Loucy (cell line): ENCODE results near the gene LACTBL1.
"Not testable (repeated sequence)": the region's sequence is repeated elsewhere in the genome, so short reads cannot be mapped to it uniquely, and the experiment has no call there.

Source experiments
- H2AFZ ChIP-seq: fragments of 200-600 bp; sonication (generic); 2 replicates; pipeline ENCODE4 v1.6.0; 2016; ENCODE audit warnings: antibody characterized with exemption, mild to moderate bottlenecking, low read length, moderate library complexity
- H3F3A ChIP-seq: fragments of 200-600 bp; 2 replicates; pipeline ENCODE4 v1.6.0; 2016; ENCODE audit warnings: antibody characterized with exemption, low read depth, mild to moderate bottlenecking
- H3K27me3 ChIP-seq: fragments of 200-600 bp; sonication (generic); 2 replicates; pipeline ENCODE4 v1.6.1; 2014; ENCODE audit warnings: low read length, mild to moderate bottlenecking; ENCODE audit not compliant: insufficient read depth, poor library complexity, severe bottlenecking
- H3K36me3 ChIP-seq: fragments of 200-600 bp; sonication (generic); 2 replicates; pipeline ENCODE4 v1.6.1; 2016; ENCODE audit warnings: low read length; ENCODE audit not compliant: insufficient read depth
- H3K4me1 ChIP-seq: fragments of 200-600 bp; sonication (generic); 2 replicates; pipeline ENCODE4 v1.5.1; 2014; ENCODE audit warnings: low read length, mild to moderate bottlenecking; ENCODE audit not compliant: insufficient read depth, poor library complexity, severe bottlenecking
- H3K4me2 ChIP-seq: fragments of 200-600 bp; sonication (generic); 2 replicates; pipeline ENCODE4 v1.6.0; 2014; ENCODE audit warnings: antibody characterized with exemption, low read length, low read depth, mild to moderate bottlenecking; ENCODE audit not compliant: poor library complexity, severe bottlenecking
- H3K4me3 ChIP-seq: fragments of 200-600 bp; sonication (generic); 2 replicates; pipeline ENCODE4 v1.5.1; 2014; ENCODE audit warnings: low read length, mild to moderate bottlenecking, mixed read lengths; ENCODE audit not compliant: poor library complexity, severe bottlenecking
- H3K79me2 ChIP-seq: fragments of 200-600 bp; sonication (generic); 2 replicates; pipeline ENCODE4 v1.6.1; 2014; ENCODE audit warnings: low read length; ENCODE audit not compliant: insufficient read depth
- H3K9ac ChIP-seq: fragments of 200-600 bp; sonication (generic); 2 replicates; pipeline ENCODE4 v1.6.0; 2014; ENCODE audit warnings: mild to moderate bottlenecking, low read depth, low read length, moderate library complexity; ENCODE audit not compliant: poor library complexity, severe bottlenecking
- H3K9me2 ChIP-seq: fragments of 200-600 bp; sonication (generic); replicated peaks from 2 replicates; pipeline ENCODE4 v1.6.1; 2016; ENCODE audit warnings: low read depth, low read length, mixed read lengths
- H3K9me3 ChIP-seq: fragments of 200-600 bp; sonication (generic); 2 replicates; pipeline ENCODE4 v1.6.1; 2014; ENCODE audit warnings: mild to moderate bottlenecking, antibody characterized with exemption, low read length, low read depth; ENCODE audit not compliant: insufficient read depth
- H4K20me1 ChIP-seq: fragments of 200-600 bp; sonication (generic); 2 replicates; pipeline ENCODE4 v1.6.0; 2014; ENCODE audit warnings: antibody characterized with exemption, low read length, mild to moderate bottlenecking; ENCODE audit not compliant: insufficient read depth, poor library complexity, severe bottlenecking
- EZH2phosphoT487 ChIP-seq: fragments of 200-600 bp; IDR thresholded peaks from 2 replicates; pipeline ENCODE4 v1.6.1; 2018; ENCODE audit warnings: antibody characterized with exemption, mild to moderate bottlenecking, moderate library complexity, borderline replicate concordance
- TF ChIP-seq, protein P1 (sequence below): fragments of 200-600 bp; sonication (generic); conservative IDR thresholded peaks from 2 replicates; pipeline ENCODE4 v1.5.1; 2014; ENCODE audit warnings: mild to moderate bottlenecking, antibody characterized with exemption, low read length

Gene LACTBL1

GRCh38 chr1:22992384-22992783 is 19.7 kb upstream of the LACTBL1 start:
- H3K9me3 ChIP-seq, result peaks cover 12% of the 10 kb centered on the region; the same call in 1 of the 2 replicates
- not testable (repeated sequence) for H3K9me2 ChIP-seq, H3K79me2 ChIP-seq, H3K4me2 ChIP-seq, H3F3A ChIP-seq, H3K27me3 ChIP-seq, H3K36me3 ChIP-seq, H3K4me1 ChIP-seq, H3K4me3 ChIP-seq, H2AFZ ChIP-seq, H4K20me1 ChIP-seq, H3K9ac ChIP-seq

DNA sequence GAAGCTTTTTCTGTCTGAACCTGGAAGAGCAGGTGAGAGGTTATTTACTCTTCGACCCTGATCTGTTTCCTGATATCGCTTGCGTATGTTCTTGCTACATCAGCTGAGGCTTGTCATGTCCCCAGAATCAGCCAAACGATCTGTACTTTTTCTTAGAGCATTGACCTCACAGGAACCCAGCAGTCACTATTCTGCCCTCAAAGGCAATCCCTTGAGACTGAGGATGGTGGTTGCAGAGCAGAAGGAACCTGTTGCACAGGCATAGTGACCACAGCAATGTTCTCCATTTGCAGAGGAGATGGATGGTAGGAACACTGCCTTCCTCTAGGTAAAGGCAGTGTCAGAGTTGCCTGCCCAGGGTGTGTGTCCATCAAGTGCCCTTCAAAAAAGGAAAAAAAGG is 11.3 kb upstream of the LACTBL1 start:
- no peaks in the 10 kb centered on the region for H3K9me3 ChIP-seq
- no peaks in the 10 kb centered on the region for H3K36me3 ChIP-seq
- H3K9ac ChIP-seq, result no peak overlapping the region
- no peak overlapping the region for H3K4me3 ChIP-seq
- H2AFZ ChIP-seq, result no peak overlapping the region
- H3K4me2 ChIP-seq, result no peak overlapping the region
- H3K27me3 ChIP-seq, result no peaks in the 10 kb centered on the region
- no peaks in the 10 kb centered on the region for H4K20me1 ChIP-seq
- no peaks in the 10 kb centered on the region for H3K9me2 ChIP-seq
- no peaks in the 10 kb centered on the region for H3K79me2 ChIP-seq
- TF ChIP-seq, protein P1, sequence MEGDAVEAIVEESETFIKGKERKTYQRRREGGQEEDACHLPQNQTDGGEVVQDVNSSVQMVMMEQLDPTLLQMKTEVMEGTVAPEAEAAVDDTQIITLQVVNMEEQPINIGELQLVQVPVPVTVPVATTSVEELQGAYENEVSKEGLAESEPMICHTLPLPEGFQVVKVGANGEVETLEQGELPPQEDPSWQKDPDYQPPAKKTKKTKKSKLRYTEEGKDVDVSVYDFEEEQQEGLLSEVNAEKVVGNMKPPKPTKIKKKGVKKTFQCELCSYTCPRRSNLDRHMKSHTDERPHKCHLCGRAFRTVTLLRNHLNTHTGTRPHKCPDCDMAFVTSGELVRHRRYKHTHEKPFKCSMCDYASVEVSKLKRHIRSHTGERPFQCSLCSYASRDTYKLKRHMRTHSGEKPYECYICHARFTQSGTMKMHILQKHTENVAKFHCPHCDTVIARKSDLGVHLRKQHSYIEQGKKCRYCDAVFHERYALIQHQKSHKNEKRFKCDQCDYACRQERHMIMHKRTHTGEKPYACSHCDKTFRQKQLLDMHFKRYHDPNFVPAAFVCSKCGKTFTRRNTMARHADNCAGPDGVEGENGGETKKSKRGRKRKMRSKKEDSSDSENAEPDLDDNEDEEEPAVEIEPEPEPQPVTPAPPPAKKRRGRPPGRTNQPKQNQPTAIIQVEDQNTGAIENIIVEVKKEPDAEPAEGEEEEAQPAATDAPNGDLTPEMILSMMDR, result no peak
- TF ChIP-seq EZH2phosphoT487, result no peak
- no peaks in the 10 kb centered on the region for H3F3A ChIP-seq
- no peaks in the 10 kb centered on the region for H3K4me1 ChIP-seq

- H3K9me3 ChIP-seq, H3K4me3 ChIP-seq, H3K4me2 ChIP-seq, H3K4me1 ChIP-seq, H3K9me2 ChIP-seq, H3K36me3 ChIP-seq, H4K20me1 ChIP-seq, H2AFZ ChIP-seq, H3K79me2 ChIP-seq, H3F3A ChIP-seq, H3K9ac ChIP-seq, H3K27me3 ChIP-seq: not testable (repeated sequence)
These were observed 7.8 kb upstream of the LACTBL1 start for GRCh38 chr1:22980471-22980790.

- Histone ChIP-seq H3K27me3 (no peaks in the 10 kb centered on the region), H3K79me2 (no peaks in the 10 kb centered on the region), H3K9me2 (no peaks in the 10 kb centered on the region), H3K36me3 (no peaks in the 10 kb centered on the region), H3K4me1 (no peaks in the 10 kb centered on the region), H2AFZ (no peak overlapping the region), H3K9me3 (no peaks in the 10 kb centered on the region), H4K20me1 (no peaks in the 10 kb centered on the region), H3K9ac (no peak overlapping the region), H3K4me3 (no peak overlapping the region), H3F3A (no peaks in the 10 kb centered on the region), H3K4me2 (no peak overlapping the region)
- TF ChIP-seq EZH2phosphoT487, result no peak
- TF ChIP-seq, protein P1, result no peak
These were observed 5.6 kb upstream of the LACTBL1 start for GRCh38 chr1:22978299-22978698.
